Osteoblast (primary cell): ENCODE measurements around the gene LCP1. TPM values are rescaled to one million over a fixed set of nuclear protein-coding genes. Genes with fewer than 3 reads are reported as not detected.

Experiments used
- DNase-seq: peaks from one replicate; pipeline ENCODE4 v3.0.0; 2011; ENCODE audit warnings: low spot score, mixed read lengths; ENCODE audit not compliant: insufficient read length; ENCODE audit errors: missing footprints
- H2AFZ ChIP-seq: 2 replicates; pipeline ENCODE4 v1.6.0; 2011; ENCODE audit warnings: mild to moderate bottlenecking, low read length
- H3K27ac ChIP-seq: 2 replicates; pipeline ENCODE4 v1.5.1; 2011; ENCODE audit warnings: mild to moderate bottlenecking, low read depth, low read length, moderate library complexity
- H3K27me3 ChIP-seq: 2 replicates; pipeline ENCODE4 v1.6.0; 2012; ENCODE audit warnings: mild to moderate bottlenecking, control low read depth, inconsistent platforms, low read length, moderate library complexity; ENCODE audit not compliant: insufficient read depth
- H3K36me3 ChIP-seq: 2 replicates; pipeline ENCODE4 v1.5.1; 2011; ENCODE audit warnings: mild to moderate bottlenecking, low read length, control low read depth, moderate library complexity; ENCODE audit not compliant: insufficient read depth
- H3K4me1 ChIP-seq: 2 replicates; pipeline ENCODE4 v1.5.1; 2011; ENCODE audit warnings: mild to moderate bottlenecking, low read length, control low read depth, moderate library complexity; ENCODE audit not compliant: insufficient read depth
- H3K4me2 ChIP-seq: 2 replicates; pipeline ENCODE4 v1.6.0; 2011; ENCODE audit warnings: mild to moderate bottlenecking, low read length; ENCODE audit not compliant: insufficient read depth
- H3K4me3 ChIP-seq: fragments of 200-600 bp; sonication (generic); 3 replicates; pipeline ENCODE4 v1.5.1; 2012; ENCODE audit warnings: mild to moderate bottlenecking, low read length, inconsistent platforms; ENCODE audit not compliant: insufficient read depth
- H3K79me2 ChIP-seq: 2 replicates; pipeline ENCODE4 v1.6.0; 2012; ENCODE audit warnings: mild to moderate bottlenecking, low read length, control low read depth, inconsistent platforms; ENCODE audit not compliant: insufficient read depth
- H3K9me3 ChIP-seq: 2 replicates; pipeline ENCODE4 v1.5.1; 2011; ENCODE audit warnings: low read depth, low read length, control low read depth
- H4K20me1 ChIP-seq: 2 replicates; pipeline ENCODE4 v1.6.0; 2012; ENCODE audit warnings: mild to moderate bottlenecking, low read length, control low read depth; ENCODE audit not compliant: insufficient read depth
- total RNA-seq: library from RNA; depleted of rRNA; stranded (reverse); fragments of >200 nt; gene quantifications from 2 replicates; pipeline ENCODE4 v1.2.3, GENCODE V29; 2012
- TF ChIP-seq, protein P1 (sequence below): IDR thresholded peaks from 2 replicates; pipeline ENCODE4 v1.5.1; 2011; ENCODE audit warnings: mild to moderate bottlenecking, low read depth, low read length, moderate library complexity; ENCODE audit errors: extremely low read depth

Gene LCP1
- total RNA-seq, 1 donor = 1.4 TPM

GRCh38 chr13:46129124-46129523 is 52.9 kb downstream of the LCP1 start:
- Histone ChIP-seq H3K27me3 (peaks cover 44% of the 10 kb centered on the region), H3K4me2 (no peak overlapping the region)
- TF ChIP-seq, protein P1, sequence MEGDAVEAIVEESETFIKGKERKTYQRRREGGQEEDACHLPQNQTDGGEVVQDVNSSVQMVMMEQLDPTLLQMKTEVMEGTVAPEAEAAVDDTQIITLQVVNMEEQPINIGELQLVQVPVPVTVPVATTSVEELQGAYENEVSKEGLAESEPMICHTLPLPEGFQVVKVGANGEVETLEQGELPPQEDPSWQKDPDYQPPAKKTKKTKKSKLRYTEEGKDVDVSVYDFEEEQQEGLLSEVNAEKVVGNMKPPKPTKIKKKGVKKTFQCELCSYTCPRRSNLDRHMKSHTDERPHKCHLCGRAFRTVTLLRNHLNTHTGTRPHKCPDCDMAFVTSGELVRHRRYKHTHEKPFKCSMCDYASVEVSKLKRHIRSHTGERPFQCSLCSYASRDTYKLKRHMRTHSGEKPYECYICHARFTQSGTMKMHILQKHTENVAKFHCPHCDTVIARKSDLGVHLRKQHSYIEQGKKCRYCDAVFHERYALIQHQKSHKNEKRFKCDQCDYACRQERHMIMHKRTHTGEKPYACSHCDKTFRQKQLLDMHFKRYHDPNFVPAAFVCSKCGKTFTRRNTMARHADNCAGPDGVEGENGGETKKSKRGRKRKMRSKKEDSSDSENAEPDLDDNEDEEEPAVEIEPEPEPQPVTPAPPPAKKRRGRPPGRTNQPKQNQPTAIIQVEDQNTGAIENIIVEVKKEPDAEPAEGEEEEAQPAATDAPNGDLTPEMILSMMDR = no peak

GRCh38 chr13:46127358-46128023 is 54.5 kb downstream of the LCP1 start:
- Histone ChIP-seq H3K9me3 (no peaks in the 10 kb centered on the region), H3K27me3 (peaks cover 45% of the 10 kb centered on the region), H3K27ac (no peak overlapping the region), H3K4me3 (no peak overlapping the region), H4K20me1 (no peaks in the 10 kb centered on the region), H3K4me1 (no peaks in the 10 kb centered on the region), H3K4me2 (no peak overlapping the region), H3K79me2 (no peaks in the 10 kb centered on the region), H2AFZ (no peak overlapping the region), H3K36me3 (no peaks in the 10 kb centered on the region)
- no peak for DNase-seq
- TF ChIP-seq, protein P1 = no peak

More at GRCh38 chr13:46129124-46129523, 52.9 kb downstream of the LCP1 start:
- Histone ChIP-seq H3K9me3 (no peaks in the 10 kb centered on the region), H3K4me1 (no peaks in the 10 kb centered on the region), H3K27ac (no peak overlapping the region), H3K36me3 (no peaks in the 10 kb centered on the region), H2AFZ (no peak overlapping the region), H3K4me3 (no peak overlapping the region), H4K20me1 (no peaks in the 10 kb centered on the region), H3K79me2 (no peaks in the 10 kb centered on the region)
- DNase-seq = no peak

- Histone ChIP-seq H3K4me2 (no peak overlapping the region), H3K36me3 (no peaks in the 10 kb centered on the region), H3K79me2 (no peaks in the 10 kb centered on the region), H3K27ac (no peak overlapping the region), H3K4me1 (no peaks in the 10 kb centered on the region), H3K9me3 (no peaks in the 10 kb centered on the region), H4K20me1 (no peaks in the 10 kb centered on the region), H2AFZ (no peak overlapping the region), H3K27me3 (peaks cover 47% of the 10 kb centered on the region), H3K4me3 (no peak overlapping the region)
- peak; percentile 87 for DNase-seq
- TF ChIP-seq, protein P1 = peak; percentile 98
Observed at GRCh38 chr13:46126552-46127357, 55.2 kb downstream of the LCP1 start.

GRCh38 chr13:46126056-46126455 is 55.9 kb downstream of the LCP1 start:
- TF ChIP-seq, protein P1 = no peak
- H3K36me3 ChIP-seq = no peaks in the 10 kb centered on the region
- H3K4me3 ChIP-seq = no peak overlapping the region
- H3K79me2 ChIP-seq = no peaks in the 10 kb centered on the region
- H3K27me3 ChIP-seq = peaks cover 53% of the 10 kb centered on the region
- no peaks in the 10 kb centered on the region for H4K20me1 ChIP-seq
- H3K4me1 ChIP-seq = no peaks in the 10 kb centered on the region
- DNase-seq = no peak
- no peak overlapping the region for H3K27ac ChIP-seq
- H3K4me2 ChIP-seq = no peak overlapping the region
- no peak overlapping the region for H2AFZ ChIP-seq
- no peaks in the 10 kb centered on the region for H3K9me3 ChIP-seq
